GM12892 (cell line): ENCODE results near the gene ADARB2.

Experiments used
- DNase-seq: peaks from one replicate; pipeline ENCODE4 v3.0.0; 2011; ENCODE audit not compliant: insufficient read length
- FAIRE-seq: peaks from 2 replicates; lab custom pipeline; 2011; peaks lifted over from hg19 to GRCh38; lab: Jason Lieb, UNC
- POLR2A ChIP-seq: IDR thresholded peaks from 2 replicates; pipeline ENCODE4 v1.6.1; 2011; ENCODE audit warnings: low read depth, low read length, control low read depth
- POLR2AphosphoS5 ChIP-seq: IDR thresholded peaks from 2 replicates; pipeline ENCODE4 v1.6.1; 2011; ENCODE audit warnings: low read depth, low read length, control low read depth
- TAF1 ChIP-seq: IDR thresholded peaks from 2 replicates; pipeline ENCODE4 v1.6.1; 2011; ENCODE audit warnings: low read depth, mild to moderate bottlenecking, control low read depth, low read length, borderline replicate concordance

The ADARB2 gene

DNA sequence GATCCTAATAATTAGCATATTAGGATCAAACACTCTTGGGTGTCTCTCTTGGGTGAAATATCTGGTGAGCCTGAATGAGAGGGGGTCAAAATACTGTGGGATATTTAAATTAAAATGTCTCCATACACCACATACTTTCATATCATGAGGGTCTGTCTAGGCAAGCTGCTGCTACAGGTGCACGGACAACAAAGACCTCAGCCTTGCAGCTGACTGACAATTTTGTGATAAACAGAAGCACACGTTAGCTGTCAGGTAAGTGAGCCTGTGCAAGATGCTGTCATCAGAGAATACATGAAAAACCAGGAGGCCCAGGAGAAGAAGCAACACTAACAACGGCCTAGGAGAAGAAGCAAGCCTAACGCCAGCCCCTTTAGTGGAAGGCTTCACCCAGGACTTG, 247.5 kb downstream of the ADARB2 start:
- FAIRE-seq (no peak), DNase-seq (no peak)
- TF ChIP-seq TAF1 = no peak
- TF ChIP-seq POLR2AphosphoS5 = no peak
- no peak for TF ChIP-seq POLR2A

- peak; percentile 66; the same call in 1 of the 2 replicates for TF ChIP-seq POLR2AphosphoS5
- no peak for TF ChIP-seq TAF1
- TF ChIP-seq POLR2A = 0 out of 2 replicates have a peak, but pooled peaks have one; percentile 33
- FAIRE-seq (peak; percentile 99), DNase-seq (peak; percentile 41)
Measured at GRCh38 chr10:1488970-1489548, 248.3 kb downstream of the ADARB2 start.

DNA sequence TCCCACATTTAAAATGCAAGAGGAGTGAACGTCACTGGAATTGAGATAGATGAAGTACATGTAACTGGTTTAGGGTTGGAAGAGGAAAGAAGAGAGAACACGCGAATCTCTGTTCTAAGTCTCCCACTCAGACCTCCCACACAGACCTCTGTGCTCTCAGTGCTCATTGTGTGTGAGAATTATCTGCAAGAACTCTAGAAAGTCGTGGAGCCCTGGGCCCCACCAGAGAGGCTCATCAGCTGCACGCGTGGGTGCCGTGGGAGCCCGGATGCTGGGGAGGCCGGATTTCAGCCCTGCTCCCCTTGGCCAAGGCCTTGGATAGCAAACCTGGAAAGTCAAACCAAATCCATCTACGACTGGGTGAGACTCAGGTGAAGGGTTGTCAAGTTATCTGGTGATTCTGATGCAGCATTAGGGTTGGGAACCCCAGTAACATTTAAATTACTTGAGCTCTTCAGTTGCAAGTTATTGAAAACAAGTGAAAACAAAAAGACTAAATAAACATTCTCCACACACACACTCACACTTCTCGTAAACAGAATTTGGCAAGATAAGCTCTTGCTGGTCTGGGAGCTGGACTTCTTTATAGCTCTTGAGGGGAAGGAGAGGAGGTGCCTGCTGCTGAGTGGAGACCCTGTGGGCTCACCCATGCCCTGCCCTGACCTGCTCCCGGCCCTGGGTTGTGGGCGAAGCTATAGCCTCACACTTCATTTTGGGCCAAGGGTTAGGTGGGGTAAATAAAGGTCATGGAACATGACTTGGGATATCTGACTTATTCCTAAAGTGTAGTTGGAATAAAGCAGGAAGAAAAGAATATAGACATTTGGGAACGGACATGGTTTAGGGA, 250.3 kb downstream of the ADARB2 start:
- no peak for FAIRE-seq
- no peak for DNase-seq
- TF ChIP-seq TAF1 (no peak), POLR2AphosphoS5 (no peak), POLR2A (no peak)

GRCh38 chr10:1485357-1485756, 252.0 kb downstream of the ADARB2 start:
- TF ChIP-seq POLR2A (no peak), POLR2AphosphoS5 (no peak), TAF1 (no peak)
- DNase-seq (no peak), FAIRE-seq (no peak)

GRCh38 chr10:1483826-1484225, 253.5 kb downstream of the ADARB2 start:
- TF ChIP-seq TAF1 (no peak), POLR2A (no peak)
- no peak for FAIRE-seq
- DNase-seq = no peak

DNA sequence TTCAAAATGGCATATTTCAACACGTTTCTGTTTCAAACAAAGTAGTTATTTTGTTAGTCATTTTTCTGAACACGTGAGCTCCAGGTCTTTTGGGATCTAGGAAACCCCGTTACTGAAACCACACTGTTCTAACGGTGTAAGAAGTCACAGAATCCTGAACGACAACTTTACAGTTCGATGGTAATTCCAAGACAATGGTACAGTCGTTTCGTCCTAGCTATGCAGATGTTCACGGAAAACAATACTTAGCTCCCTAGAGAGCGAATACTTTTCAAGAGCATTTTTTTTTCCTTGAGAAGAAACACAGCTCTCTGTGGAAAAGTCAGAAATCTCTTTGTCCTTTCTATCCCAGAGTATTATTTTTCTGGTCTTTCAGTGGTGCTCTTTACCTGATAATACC, 254.1 kb downstream of the ADARB2 start:
- TF ChIP-seq POLR2AphosphoS5 (no peak), POLR2A (no peak), TAF1 (no peak)
- no peak for DNase-seq
- FAIRE-seq = no peak

DNA sequence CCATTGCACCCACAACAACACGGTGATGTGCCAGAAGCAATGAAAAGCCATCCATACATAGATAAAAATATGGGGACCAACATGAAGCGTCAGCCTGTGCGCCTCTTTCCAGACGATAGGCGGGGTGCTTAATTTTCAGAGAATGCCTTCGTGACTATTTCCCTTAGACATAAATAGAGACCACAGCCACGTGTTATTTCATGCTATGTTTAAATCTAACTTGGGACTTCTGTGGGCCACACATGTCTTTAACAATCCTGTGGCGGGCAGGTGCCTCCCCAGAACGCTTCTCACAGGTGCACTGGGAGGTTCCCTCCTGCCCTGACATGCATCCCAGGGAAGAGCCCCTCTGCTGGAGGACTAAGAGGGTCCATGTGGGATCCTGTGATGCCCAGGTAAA, 259.7 kb downstream of the ADARB2 start:
- DNase-seq (no peak), FAIRE-seq (no peak)
- TF ChIP-seq POLR2AphosphoS5 (no peak), POLR2A (no peak), TAF1 (no peak)

- FAIRE-seq = no peak
- no peak for TF ChIP-seq POLR2AphosphoS5
- TF ChIP-seq POLR2A = no peak
- no peak for TF ChIP-seq TAF1
Measured at GRCh38 chr10:1476455-1476803, 260.9 kb downstream of the ADARB2 start.

DNA sequence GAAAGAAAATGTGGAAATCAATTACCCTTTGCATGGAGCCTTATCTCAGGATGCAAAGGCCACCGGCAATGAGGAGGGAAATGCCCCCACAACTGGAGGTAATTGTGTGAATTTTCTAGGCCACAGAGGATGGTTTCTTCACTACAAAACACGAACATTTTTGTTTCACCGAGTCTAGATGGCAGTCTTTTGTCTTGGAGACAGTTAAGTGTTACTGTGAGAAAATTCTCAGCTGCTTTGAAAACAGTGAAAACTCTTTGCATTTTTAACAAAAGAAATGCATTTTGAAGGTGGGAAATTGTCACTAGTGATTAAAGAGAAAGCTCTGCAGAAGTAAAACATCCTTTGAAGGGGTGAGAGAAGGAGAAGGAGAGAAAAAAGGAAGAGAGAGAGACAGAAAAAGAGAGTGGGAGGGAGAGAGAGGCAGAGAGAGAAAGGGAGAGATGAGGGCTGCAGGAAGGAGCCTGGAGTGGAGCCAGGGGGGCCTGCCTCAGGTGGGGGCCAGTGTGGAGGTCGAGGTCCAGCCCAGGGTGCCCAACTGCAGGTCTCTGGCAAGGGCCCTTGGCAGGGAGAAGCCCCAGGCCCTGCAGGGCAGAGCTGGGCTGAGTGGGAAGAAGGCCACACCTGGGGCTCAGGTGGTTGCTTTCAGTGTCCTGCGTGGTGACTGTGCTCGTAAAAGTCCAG, 261.4 kb downstream of the ADARB2 start:
- TF ChIP-seq POLR2AphosphoS5 = no peak
- TF ChIP-seq POLR2A = no peak
- TF ChIP-seq TAF1 = no peak
- no peak for FAIRE-seq

More at GRCh38 chr10:1476455-1476803, 260.9 kb downstream of the ADARB2 start:
- DNase-seq = no peak

GRCh38 chr10:1475098-1475591, 262.2 kb downstream of the ADARB2 start:
- TF ChIP-seq POLR2A (no peak), POLR2AphosphoS5 (no peak), TAF1 (no peak)
- no peak for DNase-seq
- no peak for FAIRE-seq

More for the DNA sequence above, 261.4 kb downstream of the ADARB2 start:
- DNase-seq = no peak

DNA sequence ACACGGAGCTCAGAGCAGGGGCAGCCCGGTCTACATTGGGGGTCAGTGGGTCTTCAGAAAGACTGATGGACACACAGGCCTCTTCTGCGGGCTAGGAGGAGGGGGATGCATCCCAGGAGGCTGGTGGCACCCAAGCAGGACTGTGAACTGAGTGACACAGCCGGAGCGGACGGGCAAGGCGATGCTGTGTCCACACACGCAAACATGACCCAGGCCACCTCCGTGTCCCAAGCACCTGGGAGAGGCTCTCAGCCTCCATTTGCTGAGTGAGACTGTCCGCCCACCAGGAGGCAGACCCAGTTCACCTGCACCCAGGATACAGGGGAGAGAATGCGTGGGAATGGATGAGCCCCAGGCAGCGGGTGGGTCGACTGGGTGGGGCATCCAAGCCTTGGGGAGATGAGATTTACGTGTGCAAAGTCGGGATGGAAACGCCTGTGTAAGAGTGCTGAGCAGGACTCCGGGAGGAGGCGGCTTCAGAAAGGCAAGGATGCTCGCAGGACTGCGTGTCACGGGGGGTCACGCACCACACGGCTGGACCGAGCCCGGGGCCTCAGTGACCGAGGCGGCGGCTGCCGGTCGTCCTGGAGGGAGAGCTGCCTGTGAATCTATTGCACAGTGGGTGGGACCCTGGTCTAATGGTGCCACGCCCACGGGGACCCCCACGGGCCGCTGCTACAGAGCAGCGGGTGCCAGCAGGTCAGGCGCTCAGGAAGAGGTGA, 262.8 kb downstream of the ADARB2 start:
- DNase-seq (no peak), FAIRE-seq (no peak)
- TF ChIP-seq POLR2A (no peak), POLR2AphosphoS5 (no peak), TAF1 (no peak)
